Measurements from ENCODE around the gene CACNA1C.

GRCh38 chr12:2533036-2533435, 480.2 kb downstream of the CACNA1C start:
- TF ChIP-seq CTCF (IDR thresholded peaks at IDR 0.05; ENCODE audit: borderline replicate concordance, extremely low read depth, low read length, poor library complexity, severe bottlenecking) (no peak), EZH2 (IDR thresholded peaks at IDR 0.05; ENCODE audit: borderline replicate concordance, low read depth, low read length, severe bottlenecking) (no peak)

Measured in DND-41 (cell line).